OCI-LY3 (cell line): Measurements from ENCODE around the gene PROM1.

Experiments used
- CTCF ChIP-seq: fragments of 200-600, 300-600 bp; sonication (generic); IDR thresholded peaks from 2 replicates; pipeline ENCODE4 v1.5.1; 2014; ENCODE audit warnings: antibody characterized with exemption, low read length, low read depth
- EZH2phosphoT487 ChIP-seq: fragments of 200-600 bp; shearing (Covaris generic); IDR thresholded peaks from 2 replicates; pipeline ENCODE4 v1.6.1; 2018; ENCODE audit warnings: antibody characterized with exemption, mixed run types, low read depth

GRCh38 chr4:16001484-16001858, 82.4 kb downstream of the PROM1 start:
- TF ChIP-seq CTCF: peak; percentile 89
- no peak for TF ChIP-seq EZH2phosphoT487
